SK-N-SH (cell line): ENCODE results near the gene MGA.

Source experiments
- POLR2AphosphoS5 ChIP-seq: IDR thresholded peaks from 2 replicates; pipeline ENCODE4 v1.6.1; 2012; ENCODE audit warnings: low read depth, low read length
- RFX5 ChIP-seq: IDR thresholded peaks from 2 replicates; pipeline ENCODE4 v1.6.1; 2012; ENCODE audit warnings: mild to moderate bottlenecking, improper control_type of control experiment, low read length
- RXRA ChIP-seq: IDR thresholded peaks from 2 replicates; pipeline ENCODE4 v1.4.0; 2012; ENCODE audit warnings: low read depth, mild to moderate bottlenecking, borderline replicate concordance
- SIN3A ChIP-seq: IDR thresholded peaks from 2 replicates; pipeline ENCODE4 v1.6.1; 2012; ENCODE audit warnings: low read depth, mild to moderate bottlenecking, low read length, moderate library complexity, borderline replicate concordance
- YY1 ChIP-seq: IDR thresholded peaks from 2 replicates; pipeline ENCODE4 v1.4.0; 2012; ENCODE audit warnings: low read depth, mild to moderate bottlenecking
- TF ChIP-seq, protein P1 (sequence below): fragments of 200-600 bp; sonication (generic); IDR thresholded peaks from 2 replicates; pipeline ENCODE4 v1.6.1; 2017; ENCODE audit warnings: antibody characterized with exemption, mild to moderate bottlenecking, moderate library complexity
- TF ChIP-seq, protein P2 (sequence below): IDR thresholded peaks from 2 replicates; pipeline ENCODE4 v1.4.0; 2012; ENCODE audit warnings: low read depth
- TF ChIP-seq, protein P3 (sequence below): IDR thresholded peaks from 2 replicates; pipeline ENCODE4 v1.4.0; 2012; ENCODE audit warnings: low read depth, borderline replicate concordance

DNA sequence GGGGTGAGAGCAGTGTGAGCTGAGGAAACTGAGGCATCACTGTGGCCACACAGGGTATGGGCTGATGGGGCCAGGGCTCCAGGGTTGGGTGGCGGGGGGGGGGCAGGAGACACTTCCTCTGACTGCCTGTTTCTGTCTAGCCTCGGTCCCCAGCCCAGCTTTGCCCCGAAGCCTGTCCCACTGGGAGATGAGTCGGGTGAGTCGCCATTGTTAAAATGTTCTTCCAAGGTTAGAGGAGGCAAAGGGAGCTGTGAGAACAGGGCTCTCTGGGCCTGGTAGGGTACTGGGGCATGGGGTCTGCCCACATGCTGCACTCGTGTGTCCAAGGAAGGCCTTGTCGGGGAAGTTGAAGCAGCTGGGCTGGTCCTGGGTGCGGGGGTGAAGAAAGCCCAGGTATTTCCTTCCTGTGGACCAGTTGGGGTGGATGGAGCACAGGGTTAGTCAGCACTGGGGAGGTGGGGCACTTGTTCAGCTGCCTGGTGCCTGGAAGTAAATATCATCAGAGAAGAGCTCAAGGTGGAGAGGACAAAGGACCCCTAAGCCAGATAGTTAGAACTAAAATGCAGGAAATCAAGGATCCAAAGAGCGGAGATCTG is 159.3 kb downstream of the MGA start:
- TF ChIP-seq YY1: no peak
- TF ChIP-seq, protein P1, sequence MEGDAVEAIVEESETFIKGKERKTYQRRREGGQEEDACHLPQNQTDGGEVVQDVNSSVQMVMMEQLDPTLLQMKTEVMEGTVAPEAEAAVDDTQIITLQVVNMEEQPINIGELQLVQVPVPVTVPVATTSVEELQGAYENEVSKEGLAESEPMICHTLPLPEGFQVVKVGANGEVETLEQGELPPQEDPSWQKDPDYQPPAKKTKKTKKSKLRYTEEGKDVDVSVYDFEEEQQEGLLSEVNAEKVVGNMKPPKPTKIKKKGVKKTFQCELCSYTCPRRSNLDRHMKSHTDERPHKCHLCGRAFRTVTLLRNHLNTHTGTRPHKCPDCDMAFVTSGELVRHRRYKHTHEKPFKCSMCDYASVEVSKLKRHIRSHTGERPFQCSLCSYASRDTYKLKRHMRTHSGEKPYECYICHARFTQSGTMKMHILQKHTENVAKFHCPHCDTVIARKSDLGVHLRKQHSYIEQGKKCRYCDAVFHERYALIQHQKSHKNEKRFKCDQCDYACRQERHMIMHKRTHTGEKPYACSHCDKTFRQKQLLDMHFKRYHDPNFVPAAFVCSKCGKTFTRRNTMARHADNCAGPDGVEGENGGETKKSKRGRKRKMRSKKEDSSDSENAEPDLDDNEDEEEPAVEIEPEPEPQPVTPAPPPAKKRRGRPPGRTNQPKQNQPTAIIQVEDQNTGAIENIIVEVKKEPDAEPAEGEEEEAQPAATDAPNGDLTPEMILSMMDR: no peak
- TF ChIP-seq, protein P2, sequence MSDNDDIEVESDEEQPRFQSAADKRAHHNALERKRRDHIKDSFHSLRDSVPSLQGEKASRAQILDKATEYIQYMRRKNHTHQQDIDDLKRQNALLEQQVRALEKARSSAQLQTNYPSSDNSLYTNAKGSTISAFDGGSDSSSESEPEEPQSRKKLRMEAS: no peak
- TF ChIP-seq SIN3A: no peak
- no peak for TF ChIP-seq POLR2AphosphoS5
- TF ChIP-seq, protein P3, sequence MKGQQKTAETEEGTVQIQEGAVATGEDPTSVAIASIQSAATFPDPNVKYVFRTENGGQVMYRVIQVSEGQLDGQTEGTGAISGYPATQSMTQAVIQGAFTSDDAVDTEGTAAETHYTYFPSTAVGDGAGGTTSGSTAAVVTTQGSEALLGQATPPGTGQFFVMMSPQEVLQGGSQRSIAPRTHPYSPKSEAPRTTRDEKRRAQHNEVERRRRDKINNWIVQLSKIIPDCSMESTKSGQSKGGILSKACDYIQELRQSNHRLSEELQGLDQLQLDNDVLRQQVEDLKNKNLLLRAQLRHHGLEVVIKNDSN: no peak
- no peak for TF ChIP-seq RXRA
- TF ChIP-seq RFX5: no peak
